HG03280 (cell line): Measurements from ENCODE around the gene STK25.
"Not testable (repeated sequence)": the region's sequence is repeated elsewhere in the genome, so short reads cannot be mapped to it uniquely, and the experiment has no call there.

Source experiments
- ATAC-seq: cut with Tn5 transposase; IDR thresholded peaks from one replicate; pipeline ENCODE4 v1.9.1; 2021; ENCODE audit warnings: mild to moderate bottlenecking, moderate library complexity; ENCODE audit not compliant: unreplicated experiment

Gene STK25

DNA sequence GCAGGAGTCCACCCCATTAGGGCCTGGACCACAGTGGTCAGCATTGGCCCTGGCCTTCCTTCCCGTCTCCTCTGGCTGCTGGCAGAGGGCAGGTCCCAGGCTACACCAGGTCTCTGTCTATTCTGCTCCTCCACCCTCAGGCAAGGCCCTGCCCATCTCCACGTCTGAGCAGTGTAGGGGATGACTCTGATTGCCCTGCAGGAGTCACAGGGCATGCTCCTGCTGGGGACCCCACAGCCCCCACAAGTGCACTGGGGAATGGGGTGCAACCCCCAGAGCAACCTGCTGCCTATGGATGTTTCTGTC is 40.0 kb downstream of the STK25 start:
- no peak for ATAC-seq

DNA sequence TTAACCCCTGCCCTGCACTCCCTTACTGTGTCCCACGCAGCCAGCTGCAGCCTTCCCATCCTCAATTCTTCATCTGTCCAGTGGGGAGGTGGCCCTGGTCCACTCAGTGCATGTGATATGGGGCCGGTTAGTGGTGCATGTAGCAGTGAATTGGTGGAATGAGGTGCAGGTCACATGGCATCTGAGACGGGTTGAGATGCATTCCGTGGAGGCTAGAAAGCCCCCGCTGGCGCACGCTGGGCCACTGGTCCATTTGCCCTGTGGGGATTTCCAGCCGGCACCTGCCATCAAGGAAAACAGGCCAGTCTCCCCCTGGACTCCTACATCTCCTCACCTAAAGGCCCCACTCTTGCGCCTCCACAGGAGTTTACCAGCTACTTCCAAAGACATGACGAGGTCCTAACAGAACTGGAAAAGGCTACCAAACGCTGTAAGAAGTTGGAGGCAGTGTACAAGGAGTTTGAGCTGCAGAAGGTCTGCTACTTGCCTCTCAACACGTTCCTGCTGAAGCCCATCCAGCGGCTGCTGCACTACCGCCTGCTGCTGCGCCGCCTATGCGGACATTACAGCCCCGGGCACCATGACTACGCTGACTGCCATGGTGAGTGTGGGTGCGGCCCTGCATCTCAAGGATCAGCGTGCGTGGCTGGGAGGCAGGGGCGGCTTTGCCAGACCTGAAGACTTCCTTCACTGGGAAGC is 40.5 kb downstream of the STK25 start:
- no peak for ATAC-seq

DNA sequence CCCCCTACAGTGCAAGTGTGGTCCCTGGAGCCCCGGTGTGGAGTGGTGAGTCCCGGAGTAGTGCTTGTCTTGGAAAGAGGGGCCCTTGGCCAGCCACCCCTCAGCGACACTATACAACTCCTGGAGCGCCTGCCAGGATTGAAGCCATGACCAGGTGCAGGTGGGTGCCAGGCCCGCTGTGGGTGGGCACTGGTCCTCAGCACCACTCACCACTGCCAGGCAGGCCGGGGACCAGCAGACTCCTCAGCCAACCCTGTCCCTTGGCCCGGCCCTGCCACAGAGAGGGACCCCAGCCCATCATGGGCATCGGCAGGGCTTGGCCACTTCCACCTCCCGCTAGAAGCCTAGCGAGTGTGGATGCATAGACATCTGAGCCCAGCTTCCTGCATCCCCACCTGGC is 42.2 kb downstream of the STK25 start:
- ATAC-seq, result no peak

DNA sequence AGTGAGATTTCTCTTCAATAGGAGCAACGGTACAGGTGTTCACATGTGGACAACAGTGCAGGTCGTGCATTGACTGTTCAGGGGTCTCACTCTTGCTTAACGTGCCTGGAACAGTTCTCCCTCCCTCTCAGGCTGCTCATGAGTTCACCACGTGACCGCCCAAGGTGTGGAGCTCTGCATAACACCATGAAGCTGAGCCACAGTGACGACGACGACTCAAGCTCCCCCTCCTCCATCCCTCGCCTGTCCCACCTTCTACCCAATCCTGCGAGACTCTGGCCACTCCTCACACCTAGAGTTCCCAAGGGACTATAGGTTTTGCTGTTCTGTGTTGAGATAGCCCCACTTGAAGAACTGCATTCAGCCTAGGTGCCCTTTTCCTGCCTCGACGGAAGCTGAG is 42.8 kb downstream of the STK25 start:
- ATAC-seq, result no peak

DNA sequence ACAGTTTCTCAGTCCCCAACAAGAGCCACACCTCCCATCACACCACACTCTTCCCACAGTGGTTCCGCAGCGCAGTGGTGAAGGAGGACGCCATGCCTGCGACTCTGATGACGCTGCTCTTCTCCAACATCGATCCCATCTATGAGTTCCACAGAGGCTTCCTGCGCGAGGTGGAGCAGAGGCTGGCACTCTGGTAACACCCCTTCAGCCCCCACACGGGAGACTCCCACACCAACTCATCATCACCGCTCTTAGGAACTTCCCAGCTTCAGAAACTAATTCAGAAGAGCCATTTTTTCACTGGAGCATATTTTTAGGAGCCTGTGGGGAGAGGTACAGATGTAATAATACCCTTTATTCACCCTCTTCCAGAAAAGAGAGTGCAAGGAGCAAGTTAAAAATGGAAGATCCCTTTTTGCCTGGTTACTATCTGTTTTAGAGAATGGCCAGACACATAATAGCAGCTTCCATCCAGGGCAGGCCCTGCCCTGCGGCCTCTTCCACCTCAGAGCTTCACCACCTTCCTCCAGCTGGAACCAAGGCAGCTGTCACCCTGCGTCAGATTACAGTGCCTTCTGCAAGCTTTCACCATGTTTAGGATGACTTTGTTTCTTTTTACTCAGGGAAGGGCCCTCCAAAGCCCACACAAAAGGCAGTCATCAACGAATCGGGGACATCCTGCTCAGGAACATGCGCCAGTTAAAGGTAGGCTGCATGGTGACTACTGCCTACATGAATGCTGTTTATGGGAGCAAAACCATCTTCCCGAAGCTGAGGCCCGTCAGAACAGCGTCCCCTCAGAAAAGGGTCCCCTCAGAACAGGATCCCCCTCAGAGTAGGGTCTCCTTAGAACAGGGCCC is 44.9 kb downstream of the STK25 start:
- no peak for ATAC-seq

DNA sequence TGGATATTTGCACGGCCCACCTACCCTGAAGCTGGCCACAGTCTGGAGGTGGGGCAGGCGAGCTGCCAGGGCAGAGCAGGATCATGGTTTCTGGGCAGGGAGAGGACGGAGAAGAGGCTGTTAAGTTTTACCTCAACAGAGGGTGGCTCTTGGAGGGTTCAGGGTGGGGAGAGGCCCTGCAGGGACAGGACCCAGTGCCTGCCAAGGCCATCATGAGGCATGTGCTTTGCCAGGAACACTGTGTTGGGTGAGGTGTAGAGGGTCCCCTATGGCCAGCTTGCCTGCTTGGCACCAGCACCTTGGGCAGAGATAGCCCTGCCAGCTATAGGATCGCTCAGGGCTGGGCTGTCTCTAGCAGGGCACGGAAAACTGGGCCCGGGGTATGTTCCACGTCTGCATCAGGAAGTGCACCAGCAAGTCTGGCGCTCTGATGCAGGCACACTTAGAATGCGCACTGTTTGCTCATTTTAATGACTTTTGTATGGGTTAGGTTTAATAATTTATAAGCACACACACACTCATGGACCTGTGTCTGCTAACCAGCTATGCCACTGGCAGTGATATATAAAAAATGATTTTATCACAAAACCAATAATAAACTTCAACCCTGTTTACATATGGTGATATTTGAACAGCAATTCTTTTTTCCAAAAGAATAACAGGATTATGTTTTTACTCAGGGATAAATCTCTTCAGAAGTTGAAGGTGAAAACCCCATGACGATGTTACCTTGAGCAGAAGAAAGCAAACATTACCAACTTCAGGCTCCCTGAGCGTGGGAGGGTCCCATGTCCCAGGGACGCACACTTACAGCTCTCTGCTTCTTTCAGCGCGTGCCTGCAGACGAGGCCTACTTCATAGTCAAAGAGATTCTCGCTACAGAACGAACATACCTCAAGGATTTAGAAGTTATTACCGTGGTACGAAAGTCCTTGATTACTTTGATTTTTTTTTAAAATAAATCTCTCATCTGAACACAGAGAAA is 46.4 kb downstream of the STK25 start:
- ATAC-seq, result no peak

DNA sequence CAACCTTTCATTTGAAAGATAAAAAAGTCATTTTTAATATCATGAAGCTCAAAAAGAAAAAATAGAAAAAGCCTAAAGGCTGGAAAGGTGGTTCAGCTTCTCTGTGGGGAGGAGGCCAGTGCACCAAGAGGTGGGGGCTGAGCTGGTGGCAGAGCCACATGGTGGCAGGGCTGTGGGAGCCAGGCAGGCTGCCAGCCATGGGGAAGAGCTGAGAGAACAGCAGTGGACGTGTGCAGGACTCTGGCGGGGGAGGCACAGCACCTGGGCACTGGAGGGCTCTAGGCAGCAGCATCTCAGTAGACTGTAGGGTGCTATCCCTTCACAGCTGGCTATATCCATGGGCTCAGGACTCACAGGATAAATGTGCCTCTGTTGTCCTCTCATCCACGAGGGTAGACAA is 47.8 kb downstream of the STK25 start:
- ATAC-seq, result no peak

DNA sequence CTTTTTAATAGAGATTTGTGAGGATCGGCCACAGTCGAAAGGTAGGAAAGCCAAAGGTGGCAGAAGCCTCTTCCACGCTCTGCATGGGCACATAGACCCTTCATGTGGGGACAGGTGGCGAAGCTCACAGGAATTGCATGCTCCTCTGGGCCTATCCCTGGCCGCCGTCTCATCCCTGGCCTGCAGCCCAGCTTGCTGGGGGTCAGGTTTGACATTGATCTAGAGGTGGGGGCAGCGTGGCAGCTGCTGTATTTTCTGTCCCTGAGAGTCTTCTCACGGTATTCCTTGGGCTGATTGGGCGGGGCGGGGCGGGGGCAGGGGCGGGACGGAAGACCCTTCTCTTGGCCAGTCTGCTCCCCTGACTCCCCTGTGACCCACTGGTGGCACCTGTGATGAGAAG is 48.9 kb downstream of the STK25 start:
- ATAC-seq, result no peak

DNA sequence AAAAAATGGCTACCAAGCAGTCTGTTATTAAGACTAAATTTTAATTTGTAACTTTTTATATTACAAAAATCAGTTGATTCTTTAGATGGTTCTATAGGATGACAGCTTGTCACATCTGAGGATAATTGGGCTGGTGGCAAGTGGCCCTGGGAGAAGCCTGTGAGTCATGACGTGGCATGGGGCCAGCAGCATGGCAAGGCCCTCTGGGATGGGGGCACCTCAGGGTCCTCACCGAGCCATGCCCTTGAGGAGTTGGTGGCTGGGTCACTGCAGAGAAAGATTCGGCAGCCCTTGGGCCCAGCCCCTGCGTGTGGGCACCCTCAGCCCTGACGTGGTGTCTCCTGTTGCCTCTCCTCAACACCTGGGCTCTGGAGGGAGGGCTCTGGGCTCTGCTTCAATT is 49.7 kb downstream of the STK25 start:
- ATAC-seq, result no peak

DNA sequence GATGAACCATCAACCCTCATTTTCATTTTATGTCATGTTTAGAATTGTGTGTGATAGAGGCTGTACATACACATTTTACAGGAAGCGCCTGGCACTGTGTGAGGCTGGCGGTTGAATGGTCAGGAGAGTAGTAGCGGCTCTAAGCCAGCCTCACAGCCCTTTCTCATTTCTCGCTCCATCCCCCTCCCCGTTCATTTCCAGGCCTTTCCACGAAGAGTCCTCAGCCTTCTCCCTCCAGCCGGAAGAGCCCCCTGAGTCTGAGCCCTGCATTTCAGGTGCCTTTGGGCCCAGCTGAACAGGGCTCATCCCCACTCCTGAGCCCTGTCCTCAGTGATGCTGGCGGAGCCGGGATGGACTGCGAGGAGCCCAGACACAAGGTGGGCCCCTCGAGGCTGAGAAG is 51.8 kb downstream of the STK25 start:
- no peak for ATAC-seq

DNA sequence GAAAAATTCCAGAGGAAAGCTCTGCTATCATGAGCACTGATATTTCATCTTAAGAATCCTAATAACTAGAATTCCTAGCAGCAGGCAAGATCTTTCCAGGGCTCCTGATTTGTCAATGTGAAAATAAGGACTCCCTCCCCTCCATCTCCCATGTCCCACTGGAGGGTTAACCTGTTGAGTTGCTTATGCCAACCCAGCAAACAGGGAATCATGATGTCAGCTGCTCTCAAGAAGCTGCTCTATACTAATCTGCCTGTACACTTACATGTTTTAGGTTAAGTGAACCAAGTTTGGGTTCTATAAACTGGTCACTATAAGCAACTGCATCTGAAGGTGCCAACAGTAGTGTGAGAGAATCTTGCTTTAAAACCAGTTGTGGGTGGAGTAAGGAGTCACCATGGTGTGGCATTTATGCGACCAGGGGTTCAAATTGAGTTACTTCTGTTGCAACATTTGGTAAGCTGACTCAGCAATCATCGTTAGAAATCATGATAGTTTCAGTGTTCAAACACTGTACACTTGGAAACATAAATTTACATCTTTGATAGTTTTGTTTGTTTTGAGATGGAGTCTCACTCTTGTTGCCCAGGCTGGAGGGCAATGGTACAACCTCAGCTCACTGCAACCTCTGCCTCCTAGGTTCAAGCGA is 53.4 kb downstream of the STK25 start:
- no peak for ATAC-seq

DNA sequence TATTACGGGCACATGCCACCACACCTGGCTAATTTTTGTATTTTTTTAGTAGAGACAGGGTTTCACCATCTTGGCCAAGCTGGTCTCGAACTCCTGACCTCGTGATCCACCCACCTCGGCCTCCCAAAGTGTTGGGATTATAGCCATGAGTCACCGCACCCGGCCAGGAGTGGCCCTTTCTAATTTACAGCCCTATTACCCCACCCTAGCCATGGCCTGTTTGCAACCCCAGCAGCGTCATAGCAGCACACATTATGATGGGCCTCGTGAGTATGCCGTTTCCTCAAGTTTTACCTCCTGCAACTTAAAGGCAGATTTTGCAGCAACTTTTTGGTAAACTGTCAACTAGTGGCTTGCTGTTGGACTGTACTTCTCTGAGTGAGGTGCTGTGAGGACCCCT is 54.5 kb downstream of the STK25 start:
- ATAC-seq, result not testable (repeated sequence)

DNA sequence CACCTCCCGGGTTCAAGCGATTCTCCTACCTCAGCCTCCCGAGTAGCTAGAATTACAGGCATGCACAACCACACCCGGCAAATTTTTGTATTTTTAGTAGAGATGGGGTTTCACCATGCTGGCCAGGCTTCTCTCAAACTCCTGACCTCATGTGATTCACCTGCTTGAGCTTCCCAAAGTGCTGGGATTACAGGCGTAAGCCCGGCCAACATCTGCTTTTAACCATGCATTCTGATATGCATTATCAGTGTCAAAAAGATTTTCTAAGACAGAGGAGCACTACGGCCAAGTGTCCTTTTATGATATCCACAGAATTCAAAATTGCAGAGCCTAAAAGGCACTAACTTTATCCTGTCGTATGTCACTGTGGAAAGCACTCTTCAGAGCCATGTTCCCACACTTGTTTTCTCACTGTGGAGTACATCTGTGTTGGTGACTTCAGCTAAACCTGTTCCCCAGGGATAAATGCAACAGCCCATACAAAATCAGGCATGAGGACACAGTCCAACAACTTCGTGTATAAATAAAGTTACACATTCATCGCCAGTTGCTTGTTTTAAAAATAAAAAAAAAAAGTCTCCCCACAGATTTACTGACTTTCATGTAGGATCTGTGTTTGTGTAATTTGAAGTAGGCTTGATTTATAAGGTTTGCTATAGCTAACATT is 56.4 kb downstream of the STK25 start:
- no peak for ATAC-seq

DNA sequence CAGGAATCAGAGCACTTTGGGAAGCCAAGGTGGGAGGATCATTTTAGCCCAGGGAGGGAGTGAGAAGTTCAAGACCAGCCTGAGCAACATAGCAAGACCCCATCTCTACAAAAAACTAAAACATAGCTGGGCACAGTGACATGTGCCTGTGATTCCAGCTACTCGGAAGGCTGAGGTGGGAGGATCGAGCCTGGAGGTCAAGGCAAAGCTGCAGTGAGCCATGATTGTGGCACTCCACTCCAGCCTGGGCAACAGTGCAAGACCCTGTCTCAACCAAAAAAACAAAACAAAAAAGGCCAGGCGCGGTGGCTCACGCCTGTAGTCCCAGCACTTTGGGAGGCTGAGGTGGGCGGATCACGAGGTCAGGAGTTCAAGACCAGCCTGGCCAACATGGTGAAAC is 58.3 kb downstream of the STK25 start:
- ATAC-seq, result not testable (repeated sequence)

DNA sequence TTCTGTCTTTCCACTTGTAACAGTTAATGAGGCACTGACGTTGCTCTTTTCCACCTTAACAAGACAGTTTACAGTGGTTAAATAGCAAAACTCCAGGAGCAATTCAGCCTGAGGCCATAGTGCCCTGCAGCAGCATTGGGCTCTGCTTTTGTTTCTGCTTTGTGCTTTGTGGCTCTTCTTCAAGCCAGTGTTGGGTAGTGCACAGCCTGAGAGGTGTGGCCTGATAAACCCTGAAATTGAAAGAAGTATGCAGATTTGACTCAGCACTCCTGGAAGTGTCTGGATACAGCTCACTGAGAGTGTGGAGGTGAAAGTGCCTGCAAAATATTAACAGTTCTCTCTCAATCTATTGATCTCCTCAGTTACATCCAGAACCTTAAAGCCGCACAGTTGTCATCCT is 63.0 kb downstream of the STK25 start:
- no peak for ATAC-seq

DNA sequence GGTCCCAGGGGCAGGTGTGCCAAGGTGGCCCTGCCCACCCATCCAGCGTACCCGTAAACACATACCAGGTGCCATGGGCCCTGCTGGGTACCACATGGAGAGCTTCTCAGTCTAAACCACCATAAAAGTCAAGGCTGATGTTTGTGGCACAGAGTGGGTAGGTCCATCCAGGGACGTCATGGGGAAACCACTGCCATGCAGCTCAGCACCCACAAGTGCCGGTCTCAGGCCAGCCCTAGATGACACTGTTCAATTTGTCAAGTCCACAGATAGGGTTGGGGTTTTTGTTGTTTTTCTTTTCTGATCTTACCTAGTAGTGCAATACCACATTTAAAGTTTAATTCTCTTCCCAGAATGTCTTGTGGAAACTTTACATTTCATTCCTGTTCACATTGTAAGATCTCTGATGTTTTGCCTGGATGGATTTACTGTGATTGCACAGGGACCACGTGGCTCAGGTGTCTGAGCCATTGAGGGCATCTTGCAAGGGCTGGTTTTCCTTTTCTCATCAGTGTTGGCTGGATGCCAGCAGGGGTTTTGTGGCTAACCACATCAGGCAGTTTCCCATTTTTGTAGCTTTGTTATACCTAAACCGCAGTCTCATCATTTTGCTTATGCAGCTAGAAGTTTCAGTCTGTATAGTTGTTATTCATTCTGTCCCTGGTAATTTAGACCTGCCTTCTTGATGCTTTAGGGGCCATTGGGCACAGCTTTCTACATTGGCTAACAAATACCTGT is 64.7 kb downstream of the STK25 start:
- ATAC-seq, result peak; percentile 57
